LHCN-M2 (cell line): ENCODE results near the gene COL13A1. TPM values are rescaled to one million over a fixed set of nuclear protein-coding genes. Genes with fewer than 3 reads are reported as not detected.

Experiments
- DNase-seq: peaks from one replicate; pipeline ENCODE4 v3.0.0-alpha.2; 2012; ENCODE audit warnings: low read depth
- total RNA-seq: library from RNA; depleted of rRNA; stranded (reverse); fragments of >200 nt; gene quantifications from 2 replicates; pipeline ENCODE4 v1.2.3, GENCODE V29; 2014

Gene COL13A1
- total RNA-seq, 1 experiment from 2014 or later: 2.6 TPM

DNA sequence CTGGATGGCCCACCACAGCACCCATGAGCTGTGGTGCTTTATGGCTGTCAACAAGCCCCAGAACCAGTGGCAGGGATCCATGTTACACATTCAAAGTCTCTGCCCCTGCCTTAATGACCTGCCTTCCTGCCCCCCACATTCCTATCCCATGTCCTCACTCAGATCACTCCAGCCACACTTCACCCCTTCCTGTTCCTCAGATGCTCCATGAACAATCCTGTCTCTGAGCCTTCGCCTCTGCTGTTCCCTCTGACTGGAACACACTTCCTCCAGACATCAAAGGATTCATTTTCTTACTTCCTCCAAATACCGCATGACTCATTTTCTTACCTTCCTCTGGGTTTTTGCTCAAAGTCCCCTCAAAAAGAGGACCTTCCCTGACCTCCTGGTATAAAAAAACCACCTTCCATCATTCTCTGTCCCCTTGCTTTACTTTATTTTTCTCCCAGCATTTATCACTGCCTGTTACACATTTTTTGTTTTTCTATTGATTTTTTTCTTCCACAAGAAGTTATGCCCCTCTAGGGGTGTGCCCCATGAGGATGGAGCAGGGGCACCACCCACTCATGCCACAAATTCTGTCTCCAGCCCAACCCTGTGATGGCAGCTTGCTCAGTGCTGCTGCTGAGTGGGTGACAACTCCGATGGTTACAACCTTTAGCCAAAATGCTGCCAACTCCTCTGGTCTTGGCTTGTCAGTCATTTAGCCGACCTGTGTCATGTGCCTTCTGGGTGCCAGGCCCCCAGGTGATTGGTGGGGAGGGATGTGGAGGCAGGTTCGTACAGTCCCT, 18.2 kb downstream of the COL13A1 start:
- DNase-seq: peak; percentile 44

DNA sequence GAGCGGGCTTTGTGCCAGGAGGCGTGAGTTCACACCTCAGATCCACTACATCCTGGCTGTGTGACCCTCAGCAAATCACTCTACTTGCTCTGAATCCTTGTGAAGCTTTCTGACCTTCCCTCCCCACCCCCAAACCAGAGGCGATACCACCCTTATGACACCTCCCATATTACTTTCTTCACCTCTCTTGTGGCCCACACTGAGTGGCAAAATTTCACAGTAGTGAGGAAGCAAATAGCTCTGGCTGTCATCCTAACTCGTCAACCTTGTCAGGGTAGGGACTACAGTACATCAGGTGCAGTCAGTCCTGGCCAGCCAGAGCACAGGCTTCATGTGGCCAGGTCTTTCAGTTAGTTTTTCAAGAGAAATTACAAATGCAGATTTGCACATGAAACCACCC, 19.1 kb downstream of the COL13A1 start:
- DNase-seq: no peak

DNA sequence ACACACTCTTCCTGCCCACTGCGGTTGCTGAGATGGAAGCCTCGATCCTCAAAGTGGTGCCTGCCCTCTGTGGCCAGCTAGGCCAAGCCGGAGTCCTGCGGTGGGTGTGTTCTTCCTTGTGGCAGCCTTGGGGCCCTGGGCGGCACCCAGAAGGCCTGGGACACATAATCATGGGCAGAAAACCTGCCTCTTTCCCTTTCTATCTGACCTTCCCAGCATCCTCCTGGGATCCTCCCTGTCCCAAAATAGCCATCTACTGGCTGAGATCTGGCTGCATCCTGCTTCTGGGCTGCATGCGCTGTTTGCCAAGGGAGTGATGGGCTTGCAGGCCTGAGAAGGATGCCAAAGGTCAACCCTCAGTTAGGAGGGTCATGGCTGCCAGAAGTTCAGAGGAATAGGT, 23.9 kb downstream of the COL13A1 start:
- DNase-seq: no peak

DNA sequence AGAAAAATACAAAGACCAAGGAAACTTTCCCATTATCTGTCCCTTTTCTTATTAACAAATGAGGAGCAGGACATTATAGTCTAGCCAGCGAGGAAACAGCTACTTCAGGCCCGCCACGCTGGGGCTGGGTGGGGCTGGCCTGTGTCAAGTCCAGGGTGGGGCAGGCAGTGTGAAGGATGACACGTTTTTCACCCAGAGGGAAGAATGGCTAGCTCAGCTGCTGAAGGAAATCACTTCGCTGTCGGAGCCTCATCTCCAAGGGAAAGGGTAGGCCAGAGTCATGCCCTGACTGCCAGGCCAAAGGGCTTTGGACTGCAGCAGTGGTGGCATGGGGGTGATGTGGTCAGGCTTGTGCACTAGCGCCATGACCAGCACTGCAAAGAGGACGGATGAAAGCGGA, 24.4 kb downstream of the COL13A1 start:
- no peak for DNase-seq

DNA sequence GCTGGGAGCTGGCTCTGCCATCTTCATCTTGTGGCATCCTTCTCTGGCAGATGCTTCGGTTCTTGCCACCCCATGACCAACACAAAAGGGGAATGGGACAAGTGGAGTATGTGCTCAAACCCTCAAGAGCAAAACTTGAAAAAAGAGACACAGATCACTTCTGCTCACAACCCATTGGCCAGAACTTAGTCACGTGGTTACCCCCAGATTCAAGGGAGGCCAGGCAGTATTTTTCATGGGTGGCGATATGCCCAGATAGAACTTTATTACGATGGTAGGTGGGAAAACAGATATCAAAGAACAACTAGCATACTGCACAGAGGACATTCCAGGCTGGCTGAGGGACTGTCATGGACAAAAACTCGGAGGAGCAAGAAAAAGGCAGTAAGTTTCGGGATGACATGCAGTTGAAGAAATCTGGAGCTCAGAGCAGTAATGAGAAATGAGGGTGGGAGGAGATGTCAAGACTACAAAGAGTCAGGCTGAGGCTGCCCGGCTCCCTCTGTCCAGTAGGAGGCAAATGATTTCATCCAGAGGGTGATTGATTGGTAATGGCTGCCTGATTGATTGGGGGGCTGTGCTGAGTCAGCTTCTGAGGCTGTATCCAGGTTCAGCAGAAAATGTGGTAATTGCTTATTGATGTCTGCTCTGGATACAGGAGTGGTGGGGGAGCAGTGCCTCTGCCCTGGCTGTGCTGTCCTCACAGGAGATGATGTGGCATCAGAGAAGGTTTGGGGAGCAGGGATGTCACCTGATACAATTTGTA, 25.3 kb downstream of the COL13A1 start:
- DNase-seq: no peak

DNA sequence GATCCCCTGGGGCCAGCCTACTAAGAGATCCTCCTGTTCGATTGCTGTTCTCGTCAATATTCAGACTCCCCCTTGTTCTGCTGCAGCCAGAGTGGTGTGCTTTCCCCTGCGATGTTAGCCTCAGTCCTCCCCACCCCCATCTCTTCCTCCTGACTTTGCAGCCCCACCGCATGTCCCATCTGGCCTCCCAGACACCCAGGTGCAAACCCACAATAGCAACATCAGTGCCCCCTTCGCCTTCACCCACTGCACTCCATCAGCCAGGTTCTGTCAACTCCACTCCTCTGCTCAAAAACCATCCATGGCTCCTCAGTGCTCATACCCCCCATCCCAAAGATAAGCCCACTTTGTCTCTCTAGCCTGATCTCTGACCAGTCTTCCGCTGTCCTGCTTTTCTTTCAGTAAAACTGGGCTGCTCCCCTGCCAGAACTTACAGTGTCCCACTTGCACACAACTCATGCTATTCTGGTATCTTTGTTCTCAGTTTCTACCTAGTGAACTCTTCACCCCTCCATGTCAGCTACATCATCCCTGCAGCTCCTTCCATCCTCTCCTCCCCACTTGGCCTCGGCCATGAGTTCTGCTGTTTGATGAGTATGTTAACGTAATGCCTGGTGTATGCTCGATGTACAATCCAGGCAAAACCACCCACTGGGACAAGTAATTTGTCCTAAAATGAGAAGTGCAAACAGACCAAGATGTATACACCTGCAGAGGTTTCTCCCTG, 26.6 kb downstream of the COL13A1 start:
- no peak for DNase-seq

DNA sequence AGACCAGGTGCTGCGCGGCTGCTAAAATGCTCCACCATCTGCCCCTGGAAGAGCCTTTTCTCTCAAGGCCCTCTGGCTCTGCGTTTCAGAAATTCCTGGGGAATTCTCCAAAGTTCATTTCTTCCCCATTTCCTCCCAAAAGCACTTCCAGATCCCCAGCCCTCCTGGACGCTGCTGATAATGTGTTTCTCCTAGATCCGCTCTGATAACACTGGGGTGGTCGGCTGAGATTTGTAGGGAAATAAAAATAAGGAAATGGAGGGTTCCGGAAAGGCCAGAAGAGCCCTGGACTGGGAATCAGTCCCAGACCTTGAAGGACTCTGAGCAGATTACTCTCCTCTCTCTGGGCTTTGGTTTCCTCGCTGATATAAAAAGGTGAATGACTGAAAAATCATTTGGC, 28.1 kb downstream of the COL13A1 start:
- no peak for DNase-seq

DNA sequence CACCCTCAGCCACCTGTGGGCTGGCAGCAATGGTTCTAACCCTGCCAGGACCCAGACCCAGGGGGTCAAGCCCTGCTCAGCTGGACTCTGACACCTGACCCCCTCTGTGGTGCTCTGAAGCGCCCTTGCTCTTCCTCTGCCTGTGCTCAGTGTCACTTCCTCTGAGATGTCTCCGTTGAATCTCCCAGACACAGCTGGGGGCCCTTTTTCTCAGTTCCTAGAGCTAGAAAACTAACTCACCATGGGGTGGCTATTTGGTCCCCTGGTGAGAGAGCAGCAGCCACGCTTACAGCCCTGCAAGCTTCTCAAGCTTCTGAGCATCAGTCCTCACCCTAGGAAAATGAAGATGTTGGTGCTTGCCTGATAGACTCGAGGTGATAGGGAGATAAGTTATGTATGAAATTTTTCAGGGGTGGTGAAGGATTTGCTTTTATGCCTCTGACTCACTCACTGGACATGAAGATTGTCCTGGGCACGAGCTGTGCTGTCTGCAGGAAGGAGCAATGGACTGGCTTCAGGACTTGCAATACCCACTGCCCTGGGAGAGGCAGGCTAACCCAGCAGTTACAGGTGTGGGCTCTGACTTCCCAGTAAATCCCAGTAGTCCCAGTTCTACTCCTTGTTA, 29.6 kb downstream of the COL13A1 start:
- peak; percentile 24 for DNase-seq

DNA sequence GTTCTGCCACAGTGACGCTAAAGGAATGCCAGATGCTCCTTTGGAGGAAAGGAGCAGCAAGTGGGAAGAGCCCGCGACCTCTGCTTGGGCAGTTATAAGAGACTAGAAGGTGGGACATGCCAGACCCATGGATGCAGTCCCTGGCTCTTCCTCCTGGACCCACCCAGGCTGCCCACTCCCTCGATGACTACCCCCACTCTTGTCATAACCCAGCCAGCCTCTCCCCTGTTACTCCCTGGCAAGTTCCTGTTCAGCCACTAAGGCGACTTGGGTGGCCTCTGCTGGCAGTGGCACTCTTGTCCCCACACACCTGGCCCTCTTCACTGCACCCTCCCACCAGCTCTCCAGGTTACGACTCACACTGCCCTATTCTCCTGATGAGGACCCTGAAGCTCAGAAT, 33.5 kb downstream of the COL13A1 start:
- no peak for DNase-seq

DNA sequence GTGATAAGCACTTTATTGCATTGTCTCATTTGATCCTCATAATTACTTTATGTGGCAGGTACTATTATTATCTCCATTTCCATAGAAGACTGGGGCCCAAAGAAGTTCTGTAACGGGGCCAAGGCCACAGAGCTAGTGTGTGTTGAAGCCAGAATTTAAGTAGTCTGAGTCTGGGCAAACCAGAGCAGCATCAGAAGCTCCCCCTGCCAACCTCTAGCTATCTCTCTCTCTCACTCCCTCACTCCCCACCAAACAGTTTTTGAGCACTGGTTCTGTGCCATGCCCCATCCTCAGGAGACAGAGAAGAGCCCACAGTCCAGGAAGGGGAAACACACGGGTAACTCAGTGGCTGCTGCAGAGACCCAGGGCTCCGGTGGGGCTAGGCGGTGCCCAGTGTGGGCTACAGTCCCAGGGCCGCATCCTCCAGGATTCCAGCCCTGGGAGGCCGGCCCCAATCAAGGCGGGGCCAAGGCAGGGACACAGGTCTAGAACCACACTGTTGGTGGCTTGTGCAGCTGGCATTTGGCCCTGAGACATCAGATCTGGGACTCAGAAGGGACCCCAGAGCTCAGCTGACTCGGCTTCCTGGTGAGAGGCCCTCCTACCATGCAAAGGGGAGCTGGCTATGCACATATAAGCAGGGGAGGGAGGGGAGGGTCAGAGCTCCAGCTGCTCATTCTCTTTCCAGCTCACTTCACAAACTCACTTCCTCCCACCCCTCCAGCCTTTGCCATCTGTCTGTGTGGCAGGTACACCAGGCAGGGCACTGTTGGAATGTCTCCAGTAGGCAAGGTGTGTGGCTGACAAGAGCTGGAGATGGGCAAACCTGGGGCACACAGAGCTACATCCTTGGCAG, 34.4 kb downstream of the COL13A1 start:
- no peak for DNase-seq

DNA sequence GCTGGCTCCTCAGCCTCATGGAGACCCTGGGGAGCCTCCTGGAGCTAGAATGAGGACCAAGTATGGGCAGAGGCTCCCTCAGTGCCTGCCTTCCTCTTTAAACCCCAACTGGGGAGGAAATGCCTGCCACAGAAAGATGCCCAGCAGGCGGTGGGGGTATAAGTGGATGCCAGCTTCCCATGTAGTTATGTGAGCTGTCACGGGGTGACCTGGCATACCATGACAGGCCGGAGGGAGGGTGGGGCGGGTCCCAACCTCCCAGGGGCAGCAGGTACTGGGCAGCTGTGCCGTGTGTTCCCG, 35.0 kb downstream of the COL13A1 start:
- no peak for DNase-seq

DNA sequence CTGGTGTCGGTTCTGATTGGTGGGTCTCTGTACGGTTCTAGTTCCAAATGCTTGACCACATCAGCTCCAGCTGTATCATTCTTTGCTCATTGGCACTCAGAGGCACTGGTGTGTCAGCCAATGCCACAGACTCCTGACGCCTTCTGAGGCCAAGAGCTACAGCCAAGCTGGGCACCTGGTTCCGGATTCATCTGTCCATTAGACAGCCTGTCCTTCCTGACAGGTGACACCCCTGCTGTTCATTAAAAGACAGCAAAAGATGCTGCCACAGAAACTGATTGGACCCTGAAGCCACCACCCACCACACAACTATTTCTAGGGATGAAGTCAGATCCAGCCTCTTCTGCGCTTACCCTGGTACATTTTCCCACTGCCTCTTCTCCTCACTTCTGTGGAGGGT, 35.6 kb downstream of the COL13A1 start:
- DNase-seq: no peak

DNA sequence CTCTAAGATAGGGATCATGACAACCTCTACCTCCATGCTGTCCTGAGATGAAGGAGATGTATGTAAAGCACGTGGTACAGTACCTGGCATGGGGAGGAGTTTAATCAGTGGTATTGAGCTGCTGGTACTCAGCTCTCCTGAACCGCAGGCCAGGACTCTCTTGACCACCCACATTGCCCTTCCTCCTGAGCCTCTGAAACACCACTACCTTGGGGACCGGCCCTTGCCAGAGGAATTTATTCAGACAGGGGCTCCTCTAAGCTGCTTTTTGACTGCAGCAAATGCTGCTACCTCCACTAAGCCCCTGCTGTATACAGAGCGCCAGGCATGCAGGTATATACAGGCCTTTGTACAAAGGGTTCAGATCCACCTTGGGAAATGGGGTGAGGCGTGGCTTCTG, 36.7 kb downstream of the COL13A1 start:
- no peak for DNase-seq

DNA sequence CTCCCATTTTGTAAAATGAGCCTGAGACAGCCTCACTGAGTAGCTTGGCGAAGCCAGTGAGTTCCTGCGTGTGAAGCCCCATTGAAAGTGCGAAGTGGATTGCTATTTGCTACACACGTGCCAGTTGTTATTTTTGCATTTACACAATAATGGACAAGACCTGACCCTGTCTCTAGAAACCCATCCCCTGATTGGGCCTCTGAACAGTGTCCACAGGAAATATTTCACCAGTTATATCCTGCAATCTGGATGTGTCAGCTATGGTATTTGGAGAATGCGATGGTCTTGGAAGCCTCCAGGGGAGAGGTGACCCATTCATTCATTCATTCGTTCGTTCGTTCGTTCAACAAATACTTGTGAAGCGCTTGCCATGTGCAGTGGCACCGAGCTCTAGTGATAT, 37.1 kb downstream of the COL13A1 start:
- DNase-seq: peak; percentile 20

DNA sequence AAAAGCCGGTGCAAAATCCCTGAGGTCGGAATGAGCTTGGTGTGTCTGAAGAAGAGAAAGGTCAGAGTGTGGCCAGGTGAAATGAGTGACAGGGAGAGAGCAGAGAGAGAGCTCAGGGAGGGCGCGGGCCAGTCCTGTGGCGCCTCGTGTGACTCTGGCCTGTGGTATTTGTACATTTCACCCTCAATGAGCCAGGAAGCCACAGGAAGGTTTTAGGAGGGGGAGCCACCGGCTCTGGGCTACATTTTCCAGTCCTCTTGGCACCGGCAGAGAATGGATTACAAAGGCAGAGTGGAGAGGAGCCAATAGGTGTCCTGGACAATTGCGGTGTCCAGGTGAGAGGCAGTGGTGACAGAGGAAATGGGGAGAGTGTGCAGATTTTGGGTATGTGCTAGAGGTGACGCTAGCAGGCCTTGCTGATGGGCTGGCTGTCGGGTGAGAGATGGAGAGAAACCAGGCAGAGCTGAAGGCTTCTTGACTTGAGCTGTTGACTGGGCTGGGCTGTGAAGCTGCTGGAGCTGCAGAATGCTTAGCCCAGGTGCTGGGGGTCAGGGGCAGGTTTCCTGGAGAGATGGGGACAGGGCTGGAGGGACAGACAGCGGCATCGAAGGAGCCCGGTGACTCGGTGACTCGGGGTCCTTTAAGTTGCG, 38.1 kb downstream of the COL13A1 start:
- peak; percentile 47 for DNase-seq

DNA sequence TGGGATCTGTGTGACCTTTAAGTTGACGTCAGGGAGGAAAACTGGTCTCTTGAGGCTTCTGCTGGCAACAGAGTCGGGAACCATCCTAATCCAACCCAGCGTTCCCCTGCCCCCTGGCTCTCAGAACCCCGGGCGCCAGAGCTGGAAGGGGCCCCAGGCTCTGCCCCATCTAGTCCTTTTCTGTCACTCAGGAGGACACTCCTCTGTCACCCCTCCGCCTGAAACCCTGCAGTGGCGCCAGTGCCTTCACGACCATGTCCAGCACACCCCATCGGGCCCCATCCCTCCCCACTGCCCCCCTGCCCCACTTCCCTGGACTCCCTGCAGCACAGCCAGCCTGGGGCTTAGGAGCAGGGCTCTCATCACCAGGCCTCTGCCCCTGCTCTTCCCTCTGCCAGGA, 39.1 kb downstream of the COL13A1 start:
- no peak for DNase-seq

DNA sequence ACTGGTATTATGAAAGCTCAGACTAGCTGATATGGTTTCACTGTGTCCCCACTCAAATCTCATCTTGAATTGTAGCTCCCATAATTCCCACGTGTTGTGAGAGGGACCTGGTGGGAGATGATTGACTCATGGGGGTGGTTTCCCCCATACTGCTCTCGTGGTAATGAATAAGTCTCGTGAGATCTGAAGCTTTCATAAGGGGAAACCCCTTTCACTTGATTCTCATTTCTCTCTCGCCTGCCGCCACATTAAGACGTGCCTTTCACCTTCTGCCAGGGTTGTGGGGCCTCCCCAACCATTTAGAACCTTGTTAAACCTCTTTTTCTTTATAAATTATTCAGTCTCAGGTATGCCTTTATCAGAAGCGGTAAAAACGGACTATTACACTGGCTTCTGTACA, 40.3 kb downstream of the COL13A1 start:
- DNase-seq: no peak

DNA sequence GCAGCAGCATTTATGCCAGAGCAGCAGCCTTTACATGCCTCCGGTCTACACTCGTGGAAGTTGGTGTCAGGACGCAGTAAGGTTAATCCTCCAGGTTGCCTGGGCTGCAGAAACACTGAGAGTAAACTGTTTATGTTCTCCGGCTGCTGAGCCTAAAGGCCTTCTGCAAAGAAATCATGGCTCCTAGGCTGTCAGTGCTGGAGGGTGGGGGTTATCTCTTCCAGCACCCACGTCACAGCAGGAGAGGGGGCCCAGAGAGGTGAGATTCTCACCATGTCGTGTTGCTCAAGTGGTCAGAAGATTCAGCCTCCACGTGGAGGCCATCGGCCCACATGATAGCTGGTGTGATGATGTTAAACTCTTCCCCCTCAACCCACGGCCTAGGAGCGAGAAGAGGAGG, 41.2 kb downstream of the COL13A1 start:
- DNase-seq: no peak

DNA sequence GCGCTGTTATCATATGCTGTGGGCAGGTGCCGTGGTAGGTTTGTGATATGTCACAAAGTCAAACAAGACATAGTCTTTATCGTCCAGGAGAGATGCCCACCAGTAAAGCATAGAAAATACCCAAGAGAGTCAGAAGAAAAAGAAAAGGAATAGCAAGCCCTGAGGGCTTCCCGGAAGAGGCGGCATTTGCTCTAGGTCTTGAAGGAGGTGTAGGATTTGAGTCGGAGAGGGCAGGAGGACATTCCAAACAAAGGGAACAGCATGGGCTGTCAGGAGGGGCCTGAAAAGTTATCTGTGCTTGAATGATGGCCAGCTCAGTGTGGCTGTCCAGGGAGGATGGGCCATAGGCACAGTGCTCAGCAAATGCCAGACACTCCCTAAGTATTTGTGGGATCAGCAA, 42.2 kb downstream of the COL13A1 start:
- no peak for DNase-seq

DNA sequence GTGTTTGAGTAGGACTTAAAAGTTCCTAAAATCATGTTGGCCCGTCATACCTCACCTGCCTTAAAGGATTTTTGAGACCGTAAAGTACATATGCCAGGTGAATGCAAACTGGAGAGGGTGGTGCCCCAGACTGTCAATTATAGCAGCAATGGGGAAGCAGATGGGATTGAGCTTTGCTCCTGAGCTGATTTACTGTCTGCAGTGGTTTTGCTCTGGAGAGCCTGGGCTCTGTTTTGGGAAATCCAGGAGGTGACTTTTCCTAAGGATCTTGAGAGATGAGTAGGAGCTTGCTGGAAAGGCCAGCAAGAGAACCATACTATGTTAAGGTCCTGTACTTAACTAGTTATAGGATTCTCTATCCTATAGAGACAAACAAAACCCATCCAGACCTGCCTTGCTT, 43.0 kb downstream of the COL13A1 start:
- no peak for DNase-seq
